GM19239 (cell line): ENCODE results near the gene TAF4.
A peak's percentile ranks its signal among the peaks of the same experiment; 100 is the strongest.

Experiments
- DNase-seq: peaks from one replicate; pipeline ENCODE4 v3.0.0; 2011; ENCODE audit warnings: low spot score; ENCODE audit not compliant: insufficient read length
- FAIRE-seq: peaks from 2 replicates; lab custom pipeline; 2011; peaks lifted over from hg19 to GRCh38; lab: Jason Lieb, UNC

The TAF4 gene

GRCh38 chr20:62025832-62026563 lies 39.7 kb downstream of the TAF4 start:
- FAIRE-seq: no peak
- no peak for DNase-seq

GRCh38 chr20:62025394-62025793 lies 40.3 kb downstream of the TAF4 start:
- FAIRE-seq (no peak), DNase-seq (no peak)

- DNase-seq (no peak), FAIRE-seq (no peak)
Observed at GRCh38 chr20:62023935-62024334, 41.7 kb downstream of the TAF4 start.

DNA sequence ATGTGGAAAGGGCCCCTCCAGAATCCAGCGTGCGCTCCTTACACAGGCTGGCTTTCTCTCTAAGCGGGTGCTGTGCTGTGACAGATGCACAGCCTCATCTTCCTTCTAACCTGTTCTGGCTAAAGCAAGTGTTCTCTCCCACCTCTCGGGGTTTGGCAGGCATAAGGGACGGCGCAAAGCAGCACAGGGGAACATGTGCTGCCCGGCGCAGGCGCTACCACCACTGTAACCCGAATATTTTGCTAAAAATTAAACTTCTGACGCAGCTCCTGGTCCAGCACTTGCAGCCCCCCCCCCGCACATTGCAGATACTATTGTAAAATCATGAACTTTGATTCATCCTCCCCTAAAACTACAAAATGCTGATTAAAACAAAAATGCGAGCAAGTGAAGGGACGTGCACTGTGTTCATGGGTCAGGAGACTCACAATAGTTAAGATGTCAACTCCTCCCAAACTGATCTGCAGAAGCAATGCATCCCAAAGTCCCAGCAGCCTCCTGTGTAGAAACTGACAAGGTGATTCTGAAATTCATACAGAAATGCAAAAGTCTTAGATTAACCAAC lies 43.0 kb downstream of the TAF4 start:
- FAIRE-seq (no peak), DNase-seq (no peak)

DNA sequence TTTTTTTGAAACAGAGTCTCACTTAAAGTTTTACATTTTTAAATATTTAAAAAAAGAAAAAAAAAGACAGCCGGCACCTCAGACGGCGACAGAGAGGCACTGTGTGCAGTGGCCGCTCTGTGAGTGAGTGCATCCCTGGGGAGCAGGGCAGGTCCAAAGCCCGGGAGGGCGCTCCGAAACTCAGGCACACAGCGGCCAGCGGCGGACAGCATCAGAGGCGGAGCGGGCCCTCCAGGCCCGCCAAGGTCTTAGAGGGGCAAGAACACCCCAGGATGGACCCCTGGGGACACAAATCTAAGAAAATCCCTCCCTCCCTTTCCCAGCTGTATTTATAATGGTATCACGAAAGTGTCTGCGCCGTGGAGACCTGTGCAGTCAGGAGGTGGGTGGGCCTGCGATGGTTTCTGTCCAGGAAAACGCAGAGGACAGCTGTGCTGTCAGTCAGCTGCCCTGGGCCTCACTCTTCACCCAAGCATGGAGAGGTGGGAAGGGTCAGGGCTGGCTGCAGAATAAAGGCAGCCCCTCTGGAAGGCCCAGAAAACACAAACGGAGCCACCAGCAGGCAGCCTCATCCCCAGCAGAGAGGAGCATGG lies 43.8 kb downstream of the TAF4 start:
- FAIRE-seq (no peak), DNase-seq (no peak)

- FAIRE-seq (no peak), DNase-seq (no peak)
Observed at GRCh38 chr20:62020935-62021701, 44.6 kb downstream of the TAF4 start.

DNA sequence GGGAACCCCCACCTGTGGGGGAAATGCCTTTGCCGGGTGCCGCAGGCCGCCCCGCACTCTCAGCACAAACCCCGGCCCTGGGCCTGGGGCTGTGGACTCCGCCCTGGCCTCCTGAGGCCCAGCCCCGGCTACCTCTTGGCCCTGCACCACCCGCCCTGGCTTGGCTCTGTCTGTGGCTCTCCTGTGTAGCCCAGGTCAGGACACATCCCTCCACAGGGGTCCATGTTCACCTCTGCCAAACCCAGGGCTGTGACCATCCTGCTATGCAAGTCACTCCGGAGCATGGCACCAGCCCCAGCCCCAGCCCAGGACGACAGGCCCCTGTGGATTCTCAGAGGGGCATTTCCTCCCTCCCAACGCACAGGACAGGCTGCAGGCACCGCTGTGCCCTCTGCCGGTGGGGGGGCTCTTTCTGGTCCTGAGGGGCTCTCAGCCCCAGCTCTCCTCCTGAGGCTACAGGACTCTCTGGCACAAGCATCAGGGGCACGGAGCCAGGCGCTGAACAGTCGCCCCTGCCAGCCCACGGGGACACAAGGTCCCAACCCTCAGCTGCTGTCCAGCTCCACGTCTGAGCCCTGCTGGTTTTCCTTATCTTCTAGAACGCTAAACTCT lies 45.7 kb downstream of the TAF4 start:
- no peak for DNase-seq
- FAIRE-seq: no peak

GRCh38 chr20:62019144-62019805 lies 46.4 kb downstream of the TAF4 start:
- DNase-seq (no peak), FAIRE-seq (no peak)

DNA sequence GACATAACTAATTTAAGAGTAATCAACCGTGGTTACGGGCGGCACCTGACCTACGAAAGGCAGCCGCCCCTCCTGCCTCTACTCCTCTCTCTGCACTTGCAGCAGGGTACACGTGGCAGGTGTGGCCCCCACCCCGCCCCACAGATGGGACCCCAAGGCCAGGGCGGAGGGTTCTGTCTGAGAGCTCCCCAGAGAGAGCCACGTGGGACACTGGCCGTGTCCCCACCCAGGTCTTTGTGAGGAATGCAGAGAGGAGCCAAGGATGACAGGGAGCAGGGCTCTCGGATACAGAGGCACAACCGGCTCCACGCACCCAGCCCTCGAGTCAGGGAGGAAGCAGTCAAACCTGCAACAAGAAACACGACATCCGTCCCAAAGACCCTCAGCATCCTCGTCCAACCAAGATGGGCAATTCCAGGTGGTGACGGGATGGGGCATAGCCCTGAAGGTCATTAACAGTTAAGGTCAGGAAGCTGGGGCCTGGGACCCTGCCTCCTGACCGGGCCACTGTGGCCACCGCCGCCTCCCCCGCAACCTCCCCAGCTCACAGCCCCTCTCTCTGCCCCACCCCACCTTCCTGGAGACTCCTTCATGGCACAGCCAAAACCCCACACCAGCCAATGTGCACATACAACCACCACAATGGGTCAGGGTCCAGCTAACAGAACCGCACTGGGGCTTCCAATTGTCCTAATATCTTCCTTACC lies 47.1 kb downstream of the TAF4 start:
- FAIRE-seq (no peak), DNase-seq (no peak)

DNA sequence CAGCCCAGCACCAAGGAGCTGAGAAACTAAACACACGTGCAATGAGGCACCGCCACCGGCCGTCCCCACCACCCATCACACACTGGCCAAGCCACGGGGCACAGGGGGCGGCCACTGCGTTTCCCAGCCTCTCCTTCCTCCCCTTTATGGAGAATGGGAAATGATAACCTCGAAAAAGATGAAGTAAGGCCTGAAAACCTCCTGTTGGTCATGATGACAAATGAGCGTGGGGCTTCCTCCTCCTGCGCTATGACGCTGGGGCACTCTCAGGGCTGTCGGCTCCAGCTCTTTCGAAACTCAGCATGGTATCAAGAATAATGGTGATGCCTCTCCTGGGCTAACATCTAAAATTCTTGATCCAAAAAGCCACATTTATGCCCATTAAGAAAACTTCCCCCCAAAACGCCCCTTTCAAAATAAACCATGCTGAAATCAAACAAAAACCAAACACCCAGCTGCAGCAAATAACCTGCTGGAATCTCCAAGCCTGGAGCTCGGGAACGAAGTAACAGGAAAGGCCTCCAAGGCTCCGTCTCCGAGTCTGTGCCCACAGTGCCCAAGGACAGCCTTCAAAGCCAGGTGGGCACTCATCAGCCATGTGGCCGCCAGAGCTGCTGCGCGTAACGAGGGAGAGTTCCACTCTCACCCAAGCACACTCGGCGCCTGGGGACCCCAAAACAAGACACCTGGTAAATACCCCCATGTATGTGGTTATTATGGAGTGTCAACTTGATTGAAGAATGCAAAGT lies 50.0 kb downstream of the TAF4 start:
- FAIRE-seq (no peak), DNase-seq (no peak)

GRCh38 chr20:62014889-62015537 lies 50.7 kb downstream of the TAF4 start:
- FAIRE-seq (no peak), DNase-seq (no peak)

- no peak for FAIRE-seq
Observed at GRCh38 chr20:62014488-62014775, 51.2 kb downstream of the TAF4 start.

DNA sequence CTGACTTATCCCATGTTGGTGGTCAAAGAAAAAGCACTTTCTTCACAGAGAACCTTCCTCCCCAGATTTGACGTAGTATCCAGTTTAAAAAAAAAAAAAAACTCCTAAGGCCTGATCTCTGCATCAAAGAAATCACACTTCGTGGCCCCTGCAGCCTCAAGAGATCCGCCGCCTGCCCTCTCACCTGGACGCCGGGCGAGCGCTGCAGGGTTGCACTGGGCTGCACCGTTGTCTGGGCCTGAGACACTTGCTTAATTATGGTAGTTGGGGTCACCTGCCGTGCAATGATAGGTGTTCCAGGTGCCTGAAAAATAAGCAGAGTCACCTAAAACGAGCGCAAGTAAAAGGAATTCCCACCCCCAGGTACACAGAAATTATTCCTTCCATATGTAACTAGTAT lies 53.0 kb downstream of the TAF4 start:
- no peak for FAIRE-seq
- no peak for DNase-seq

More at GRCh38 chr20:62014488-62014775, 51.2 kb downstream of the TAF4 start:
- DNase-seq: no peak

DNA sequence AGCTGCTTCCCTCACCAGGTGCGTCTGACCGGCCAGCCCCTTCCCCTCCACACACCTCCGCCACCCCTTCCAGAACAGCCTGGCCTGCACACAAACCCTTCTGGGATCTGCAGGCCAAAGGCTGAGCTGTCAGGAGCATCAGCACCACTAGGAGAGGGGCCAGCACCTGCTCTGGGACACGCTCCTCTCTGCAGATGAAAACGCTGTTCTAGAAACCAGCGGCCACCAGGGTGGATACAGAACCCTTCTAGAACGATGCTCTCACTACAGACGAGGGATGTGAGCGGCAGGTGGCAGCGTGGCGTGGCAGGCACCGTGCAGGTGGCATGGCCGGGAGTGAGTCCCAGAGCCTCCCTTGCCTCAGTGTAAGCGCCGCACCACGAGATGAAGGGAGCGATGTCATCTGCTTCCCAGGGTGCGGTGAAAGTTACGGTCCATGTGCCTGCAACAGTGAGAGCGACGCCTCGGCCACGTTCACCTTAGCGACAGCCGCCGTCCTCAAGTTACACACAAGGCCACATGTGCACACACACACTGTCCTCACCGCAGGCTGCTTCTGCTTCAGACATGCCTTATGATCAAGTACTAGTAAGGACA lies 53.6 kb downstream of the TAF4 start:
- FAIRE-seq: no peak
- DNase-seq: no peak

DNA sequence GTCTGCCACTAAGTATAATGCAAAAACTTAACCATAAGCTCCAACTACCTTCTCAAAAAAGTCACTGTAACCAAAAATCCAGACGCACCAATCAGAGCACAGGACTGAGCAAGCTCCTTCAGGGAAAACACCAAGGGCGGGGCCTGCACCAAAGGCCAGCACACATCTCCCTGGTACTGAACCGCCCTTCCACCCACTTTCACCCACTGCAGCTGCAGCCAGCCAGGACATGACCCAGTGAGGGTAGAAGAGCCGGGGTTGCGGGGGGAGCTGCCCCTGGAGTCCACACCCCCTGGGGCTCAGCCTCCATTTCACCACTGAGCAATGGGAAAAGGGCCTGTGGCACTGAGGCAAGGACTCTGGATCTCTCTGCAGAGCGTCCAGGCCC lies 54.3 kb downstream of the TAF4 start:
- FAIRE-seq (no peak), DNase-seq (no peak)

DNA sequence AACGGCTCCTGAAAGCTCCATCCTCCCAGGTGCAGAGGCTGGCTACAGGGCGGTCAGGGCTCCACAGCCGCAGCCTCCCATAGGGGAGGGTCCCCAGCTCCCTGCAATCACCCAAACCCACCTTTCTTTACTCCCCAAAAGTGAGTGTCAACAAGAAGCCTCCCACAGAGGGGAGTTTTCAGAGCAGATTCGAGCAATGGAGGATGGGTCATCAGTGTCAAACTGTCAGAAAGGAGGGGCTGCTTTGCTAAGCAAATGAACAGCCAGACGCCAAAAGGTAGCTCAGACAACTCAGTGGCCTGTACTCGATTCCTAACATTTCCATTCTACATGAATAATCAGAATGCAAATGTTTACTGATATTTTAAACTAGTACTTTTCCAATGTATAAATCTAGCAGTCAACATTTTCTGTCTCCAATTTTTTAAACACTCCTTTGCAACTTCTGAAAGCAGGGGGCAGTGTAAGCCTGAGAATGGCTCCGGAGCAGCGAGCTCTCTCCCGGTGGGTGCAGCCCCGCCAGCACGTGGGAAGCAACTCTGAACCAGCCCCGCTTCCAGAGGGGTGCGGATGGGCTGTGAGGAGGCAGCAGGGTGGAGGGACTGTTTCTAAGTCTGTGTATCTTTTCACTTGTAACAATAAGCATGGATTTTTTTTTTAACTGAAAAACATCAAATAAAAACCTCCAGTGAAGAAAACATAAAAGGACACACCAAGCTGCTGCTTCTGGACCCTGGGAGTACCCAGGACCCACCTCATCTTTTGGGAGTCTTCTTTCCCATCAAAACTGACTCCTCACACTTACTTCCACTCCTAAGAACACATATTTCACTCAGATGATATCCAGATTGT lies 54.9 kb downstream of the TAF4 start:
- FAIRE-seq: peak; percentile 18

DNA sequence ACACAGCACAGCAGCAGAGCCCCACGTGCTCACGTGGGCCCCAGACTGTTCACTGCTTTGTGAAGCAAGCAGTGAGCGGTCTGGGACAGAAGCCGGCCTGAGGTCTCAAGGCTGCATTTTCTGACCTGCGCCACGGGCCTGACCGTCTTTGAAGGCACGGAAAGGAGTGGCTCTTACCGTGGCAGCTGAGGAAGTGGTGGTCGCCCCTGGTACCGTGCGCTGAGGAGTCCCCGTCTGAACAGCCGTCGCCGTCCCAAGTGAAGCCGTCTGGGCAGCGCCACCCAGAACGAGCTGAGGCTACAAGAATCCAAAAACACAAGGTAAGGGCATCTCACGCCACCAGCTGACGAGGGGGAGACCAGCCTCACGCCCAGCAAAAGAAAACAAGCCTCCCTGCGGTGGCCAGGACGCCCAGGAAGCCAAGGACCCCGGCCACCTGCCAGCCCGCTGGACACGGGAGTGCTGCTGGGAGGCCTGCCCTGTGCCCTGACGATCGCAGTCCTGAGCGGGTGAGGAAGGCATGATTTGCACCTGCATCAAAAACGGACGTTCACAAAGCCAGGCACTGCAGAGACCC lies 55.7 kb downstream of the TAF4 start:
- DNase-seq: no peak
- no peak for FAIRE-seq

More for the DNA sequence above, 54.9 kb downstream of the TAF4 start:
- peak; percentile 78 for DNase-seq
